ENCODE data around the gene AHDC1. TPM values are rescaled to one million over a fixed set of nuclear protein-coding genes. Genes with fewer than 3 reads are reported as not detected.

Gene AHDC1
- total and polyA plus RNA-seq, 2 of the 13 experiments (the other 11 are each of a cell fraction or from before 2014, with no cell fraction given) = 1.0 to 2.7 TPM

- TF ChIP-seq, protein P1, sequence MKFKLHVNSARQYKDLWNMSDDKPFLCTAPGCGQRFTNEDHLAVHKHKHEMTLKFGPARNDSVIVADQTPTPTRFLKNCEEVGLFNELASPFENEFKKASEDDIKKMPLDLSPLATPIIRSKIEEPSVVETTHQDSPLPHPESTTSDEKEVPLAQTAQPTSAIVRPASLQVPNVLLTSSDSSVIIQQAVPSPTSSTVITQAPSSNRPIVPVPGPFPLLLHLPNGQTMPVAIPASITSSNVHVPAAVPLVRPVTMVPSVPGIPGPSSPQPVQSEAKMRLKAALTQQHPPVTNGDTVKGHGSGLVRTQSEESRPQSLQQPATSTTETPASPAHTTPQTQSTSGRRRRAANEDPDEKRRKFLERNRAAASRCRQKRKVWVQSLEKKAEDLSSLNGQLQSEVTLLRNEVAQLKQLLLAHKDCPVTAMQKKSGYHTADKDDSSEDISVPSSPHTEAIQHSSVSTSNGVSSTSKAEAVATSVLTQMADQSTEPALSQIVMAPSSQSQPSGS (CRISPR knock-in tag; IDR thresholded peaks at IDR 0.05) = peak; percentile 32; the same call in 1 of the 2 replicates
- TF ChIP-seq RXRB (CRISPR knock-in tag; IDR thresholded peaks at IDR 0.05; ENCODE audit: borderline replicate concordance) (peak; percentile 38; the same call in 1 of the 2 replicates), MYC (CRISPR knock-in tag; IDR thresholded peaks at IDR 0.05; ENCODE audit: borderline replicate concordance) (peak; percentile 61; the same call in 1 of the 2 replicates), MTA1 (CRISPR knock-in tag; IDR thresholded peaks at IDR 0.05; ENCODE audit: borderline replicate concordance) (peak; percentile 61; the same call in 1 of the 2 replicates), ERF (CRISPR knock-in tag; IDR thresholded peaks at IDR 0.05) (peak; percentile 61; the same call in 1 of the 2 replicates), HOXA3 (CRISPR knock-in tag; IDR thresholded peaks at IDR 0.05) (peak; percentile 63; the same call in 1 of the 2 replicates), ZBTB33 (CRISPR knock-in tag; IDR thresholded peaks at IDR 0.05) (peak; percentile 37; the same call in 1 of the 2 replicates), HNRNPL (IDR thresholded peaks at IDR 0.05; ENCODE audit: low read depth, low read length) (peak; percentile 96), FOSL2 (CRISPR knock-in tag; IDR thresholded peaks at IDR 0.05) (no peak; the same call in 1 of the 2 replicates), ZFP90 (CRISPR knock-in tag; IDR thresholded peaks at IDR 0.05; ENCODE audit: borderline replicate concordance) (no peak), ARID5B (CRISPR knock-in tag; IDR thresholded peaks at IDR 0.05) (peak; percentile 62)
- TF ChIP-seq, protein P2, sequence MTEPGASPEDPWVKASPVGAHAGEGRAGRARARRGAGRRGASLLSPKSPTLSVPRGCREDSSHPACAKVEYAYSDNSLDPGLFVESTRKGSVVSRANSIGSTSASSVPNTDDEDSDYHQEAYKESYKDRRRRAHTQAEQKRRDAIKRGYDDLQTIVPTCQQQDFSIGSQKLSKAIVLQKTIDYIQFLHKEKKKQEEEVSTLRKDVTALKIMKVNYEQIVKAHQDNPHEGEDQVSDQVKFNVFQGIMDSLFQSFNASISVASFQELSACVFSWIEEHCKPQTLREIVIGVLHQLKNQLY (CRISPR knock-in tag; IDR thresholded peaks at IDR 0.05) = no peak
- TF ChIP-seq, protein P3, sequence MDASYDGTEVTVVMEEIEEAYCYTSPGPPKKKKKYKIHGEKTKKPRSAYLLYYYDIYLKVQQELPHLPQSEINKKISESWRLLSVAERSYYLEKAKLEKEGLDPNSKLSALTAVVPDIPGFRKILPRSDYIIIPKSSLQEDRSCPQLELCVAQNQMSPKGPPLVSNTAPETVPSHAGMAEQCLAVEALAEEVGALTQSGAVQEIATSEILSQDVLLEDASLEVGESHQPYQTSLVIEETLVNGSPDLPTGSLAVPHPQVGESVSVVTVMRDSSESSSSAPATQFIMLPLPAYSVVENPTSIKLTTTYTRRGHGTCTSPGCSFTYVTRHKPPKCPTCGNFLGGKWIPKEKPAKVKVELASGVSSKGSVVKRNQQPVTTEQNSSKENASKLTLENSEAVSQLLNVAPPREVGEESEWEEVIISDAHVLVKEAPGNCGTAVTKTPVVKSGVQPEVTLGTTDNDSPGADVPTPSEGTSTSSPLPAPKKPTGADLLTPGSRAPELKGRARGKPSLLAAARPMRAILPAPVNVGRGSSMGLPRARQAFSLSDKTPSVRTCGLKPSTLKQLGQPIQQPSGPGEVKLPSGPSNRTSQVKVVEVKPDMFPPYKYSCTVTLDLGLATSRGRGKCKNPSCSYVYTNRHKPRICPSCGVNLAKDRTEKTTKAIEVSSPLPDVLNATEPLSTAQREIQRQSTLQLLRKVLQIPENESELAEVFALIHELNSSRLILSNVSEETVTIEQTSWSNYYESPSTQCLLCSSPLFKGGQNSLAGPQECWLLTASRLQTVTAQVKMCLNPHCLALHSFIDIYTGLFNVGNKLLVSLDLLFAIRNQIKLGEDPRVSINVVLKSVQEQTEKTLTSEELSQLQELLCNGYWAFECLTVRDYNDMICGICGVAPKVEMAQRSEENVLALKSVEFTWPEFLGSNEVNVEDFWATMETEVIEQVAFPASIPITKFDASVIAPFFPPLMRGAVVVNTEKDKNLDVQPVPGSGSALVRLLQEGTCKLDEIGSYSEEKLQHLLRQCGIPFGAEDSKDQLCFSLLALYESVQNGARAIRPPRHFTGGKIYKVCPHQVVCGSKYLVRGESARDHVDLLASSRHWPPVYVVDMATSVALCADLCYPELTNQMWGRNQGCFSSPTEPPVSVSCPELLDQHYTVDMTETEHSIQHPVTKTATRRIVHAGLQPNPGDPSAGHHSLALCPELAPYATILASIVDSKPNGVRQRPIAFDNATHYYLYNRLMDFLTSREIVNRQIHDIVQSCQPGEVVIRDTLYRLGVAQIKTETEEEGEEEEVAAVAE (CRISPR knock-in tag; IDR thresholded peaks at IDR 0.05; ENCODE audit: borderline replicate concordance) = peak; percentile 35; the same call in 1 of the 2 replicates
Measured at GRCh38 chr1:27520651-27521050, 83.3 kb downstream of the AHDC1 start (continued).

Data from HepG2 (cell line).